Gastrocnemius medialis (tissue), 4 donors: Measurements from ENCODE around the gene RTEL1. TPM values are rescaled to one million over a fixed set of nuclear protein-coding genes. Genes with fewer than 3 reads are reported as not detected.
A peak's percentile ranks its signal among the peaks of the same experiment; 100 is the strongest.

Source experiments
- ATAC-seq, 2 donors: fragments of 150-250 bp; one replicate each; pipeline ENCODE4 v1.9.1; 2016
- DNase-seq, 2 donors: peaks; one replicate each; pipeline ENCODE4 v3.0.0-alpha.2; 2019
- H3K27ac ChIP-seq, 4 donors: fragments of 200-600 bp; sonication (generic); 1 replicate in 1 of 4; 2 replicates in 3 of 4; pipeline ENCODE4 v1.5.1; 2016 to 2018; ENCODE audit warnings: mild to moderate bottlenecking in 2 of 4, moderate library complexity in 1 of 4
- H3K27me3 ChIP-seq, 3 donors: fragments of 200-600 bp; sonication (generic) in 2 of 3; 1 replicate in 1 of 3; 2 replicates in 2 of 3; pipeline versions ENCODE4 v1.5.1 to v1.6.0; 2016 to 2019; ENCODE audit warnings: mild to moderate bottlenecking in 1 of 3, moderate library complexity in 1 of 3
- H3K36me3 ChIP-seq, 2 donors: fragments of 200-600 bp; sonication (generic) in 1 of 2; one replicate each; pipeline ENCODE4 v1.5.1; 2017 to 2018
- H3K4me1 ChIP-seq, 2 donors: fragments of 200-600 bp; sonication (generic) in 1 of 2; one replicate each; pipeline ENCODE4 v1.5.1; 2016 to 2017; ENCODE audit warnings: mild to moderate bottlenecking in 2 of 2
- H3K4me3 ChIP-seq, 4 donors: fragments of 200-600 bp; sonication (generic) in 3 of 4; 1 replicate in 1 of 4; 2 replicates in 3 of 4; pipeline ENCODE4 v1.5.1; 2016 to 2019; ENCODE audit warnings: mild to moderate bottlenecking in 2 of 4
- H3K9me3 ChIP-seq, 3 donors: fragments of 200-600 bp; sonication (generic) in 2 of 3; 1 replicate in 1 of 3; 2 replicates in 2 of 3; pipeline ENCODE4 v1.5.1; 2016 to 2019
- POLR2A ChIP-seq, 2 donors: fragments of 450-650 bp; IDR thresholded peaks; one replicate each; pipeline ENCODE4 v1.6.1; 2017; ENCODE audit warnings: antibody characterized with exemption in 2 of 2, mild to moderate bottlenecking in 2 of 2, moderate library complexity in 2 of 2
- in situ Hi-C, 4 donors: fragments of 200-750 bp; cut with MboI; loops; one replicate each; pipeline versions ENCODE4 v1.15.0 to v1.8.0; 2017; ENCODE audit warnings: low sequenced_read_pairs in 4 of 4
- intact Hi-C: fragments of 100-400 bp; cut with DNase I; formaldehyde crosslinking; loops from one replicate; pipeline ENCODE4 v1.15.1; 2023; ENCODE audit warnings: low total_unique reads
- total RNA-seq, 4 donors: library from RNA; depleted of rRNA; stranded (reverse); fragments of >200 nt; gene quantifications; one replicate each; pipeline versions ENCODE4 v1.1.0 to v1.2.3, GENCODE V29; 2016
- TF ChIP-seq, protein P1 (sequence below), 5 experiments: fragments of 450-650 bp in 3 of 5; fragments of 200-600 bp in 2 of 5; sonication (generic) in 2 of 5; IDR thresholded peaks in 4 of 5; conservative IDR thresholded peaks in 1 of 5; 1 replicate in 4 of 5; 2 replicates in 1 of 5; pipeline ENCODE4 v1.5.1; 2016 to 2019; ENCODE audit warnings: antibody characterized with exemption in 5 of 5, mild to moderate bottlenecking in 3 of 5, moderate library complexity in 3 of 5

The RTEL1 gene
- total RNA-seq, 4 donors from 2014 or later, result 2.4 to 9.1 (median 6.0) TPM

DNA sequence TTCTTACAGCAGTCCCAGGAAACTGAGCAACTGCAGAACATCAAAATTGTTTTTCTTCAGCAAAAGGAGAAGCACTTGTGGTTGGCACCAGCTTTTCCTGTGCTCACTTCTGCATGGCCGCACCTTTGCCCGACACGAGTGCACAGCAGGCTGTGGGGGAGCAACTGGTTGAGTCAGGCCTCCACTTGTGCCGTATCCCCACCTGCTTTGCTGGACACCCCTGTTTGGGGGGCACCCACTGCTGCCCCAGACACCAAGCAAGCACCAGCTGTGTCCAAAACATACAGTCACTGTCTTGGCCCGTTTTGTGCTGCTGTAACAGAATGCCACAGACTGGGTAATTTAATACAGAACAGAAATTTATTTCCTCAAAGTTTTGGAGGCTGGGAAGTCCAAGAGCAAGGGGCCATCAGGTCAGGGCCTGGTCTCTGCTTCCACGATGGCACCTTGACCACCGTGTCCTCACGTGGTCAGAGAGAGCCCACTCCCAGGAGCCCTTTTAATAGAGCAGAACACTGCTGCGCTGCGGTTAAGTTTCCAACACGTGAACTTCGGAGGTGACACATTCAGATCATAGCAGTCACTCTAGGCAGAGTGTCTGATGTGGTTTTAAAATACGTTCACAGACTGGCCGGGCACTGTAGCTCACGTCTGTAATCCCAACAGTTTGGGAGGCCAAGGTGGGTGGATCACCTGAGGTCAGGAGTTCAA lies 22.5 kb upstream of the RTEL1 start:
- intact Hi-C loops, result no loop called here
- in situ Hi-C loops, result loop anchor here in 1 of 4 donors (25.0 kb wide), 1 partner anchor 98 kb away; the partner anchor contains the start of genes PTK6 and SRMS

DNA sequence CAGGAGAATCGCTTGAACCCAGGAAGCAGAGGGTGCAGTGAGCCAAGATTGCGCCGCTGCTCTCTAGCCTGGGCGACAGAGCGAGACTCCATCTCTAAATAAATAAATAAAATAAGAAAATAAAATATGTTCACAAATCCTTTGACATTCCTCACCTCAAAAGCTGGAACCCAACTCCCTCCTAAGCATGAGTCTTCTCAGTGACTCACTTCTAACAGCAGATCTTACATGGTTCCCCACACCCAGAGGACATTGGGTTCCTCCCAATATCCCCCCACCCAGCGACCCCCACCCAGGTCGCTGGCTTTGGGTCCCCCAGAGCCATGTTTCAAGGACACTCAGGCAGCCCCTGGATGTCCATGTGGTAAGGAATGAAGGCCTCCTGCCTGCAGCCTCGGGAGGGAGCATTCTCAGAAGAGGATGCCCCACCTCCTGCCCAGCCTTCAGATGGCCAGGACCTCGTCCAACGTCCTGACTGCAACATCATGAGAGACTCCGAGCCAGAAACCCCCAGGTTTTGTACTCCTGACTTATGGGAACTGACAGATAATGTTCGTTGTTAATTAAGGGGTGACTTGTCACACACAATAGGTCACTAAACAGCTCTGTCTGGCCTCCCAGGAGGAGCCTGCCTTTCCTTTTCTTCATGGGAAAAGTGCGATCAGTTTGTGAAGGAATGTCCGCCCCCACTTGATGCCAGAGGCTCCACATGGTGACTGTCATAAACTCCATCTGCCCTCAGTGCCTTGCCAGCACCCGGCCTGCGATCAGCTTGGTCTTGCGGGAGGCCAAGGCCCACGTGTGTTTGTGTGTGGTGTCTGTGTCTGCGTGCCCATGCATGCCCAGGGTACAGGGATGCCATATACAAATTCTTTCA lies 21.1 kb upstream of the RTEL1 start:
- no peak for ATAC-seq
- no peak for DNase-seq
- no peaks in the 10 kb centered on the region for H3K27me3 ChIP-seq
- intact Hi-C loops, result no loop called here
- H3K4me3 ChIP-seq, result no peak overlapping the region
- in situ Hi-C loops, result loop anchor here in 1 of 4 donors (25.0 kb wide), 1 partner anchor 100 kb away; the partner anchor contains the start of genes PTK6 and SRMS
- H3K36me3 ChIP-seq, result no peaks in the 10 kb centered on the region
- H3K4me1 ChIP-seq, result peaks cover 0 to 5% of the 10 kb centered on the region in 2 donors
- TF ChIP-seq, protein P1, sequence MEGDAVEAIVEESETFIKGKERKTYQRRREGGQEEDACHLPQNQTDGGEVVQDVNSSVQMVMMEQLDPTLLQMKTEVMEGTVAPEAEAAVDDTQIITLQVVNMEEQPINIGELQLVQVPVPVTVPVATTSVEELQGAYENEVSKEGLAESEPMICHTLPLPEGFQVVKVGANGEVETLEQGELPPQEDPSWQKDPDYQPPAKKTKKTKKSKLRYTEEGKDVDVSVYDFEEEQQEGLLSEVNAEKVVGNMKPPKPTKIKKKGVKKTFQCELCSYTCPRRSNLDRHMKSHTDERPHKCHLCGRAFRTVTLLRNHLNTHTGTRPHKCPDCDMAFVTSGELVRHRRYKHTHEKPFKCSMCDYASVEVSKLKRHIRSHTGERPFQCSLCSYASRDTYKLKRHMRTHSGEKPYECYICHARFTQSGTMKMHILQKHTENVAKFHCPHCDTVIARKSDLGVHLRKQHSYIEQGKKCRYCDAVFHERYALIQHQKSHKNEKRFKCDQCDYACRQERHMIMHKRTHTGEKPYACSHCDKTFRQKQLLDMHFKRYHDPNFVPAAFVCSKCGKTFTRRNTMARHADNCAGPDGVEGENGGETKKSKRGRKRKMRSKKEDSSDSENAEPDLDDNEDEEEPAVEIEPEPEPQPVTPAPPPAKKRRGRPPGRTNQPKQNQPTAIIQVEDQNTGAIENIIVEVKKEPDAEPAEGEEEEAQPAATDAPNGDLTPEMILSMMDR (IDR thresholded peaks at IDR 0.05 in 4 of 5, conservative IDR thresholded peaks at IDR 0.05 in 1 of 5), result no peak
- TF ChIP-seq POLR2A (IDR thresholded peaks at IDR 0.05), result no peak
- H3K9me3 ChIP-seq, result no peaks in the 10 kb centered on the region
- no peak overlapping the region for H3K27ac ChIP-seq

More for the DNA sequence above, 22.5 kb upstream of the RTEL1 start:
- no peak overlapping the region for H3K4me3 ChIP-seq
- no peaks in the 10 kb centered on the region for H3K36me3 ChIP-seq
- H3K9me3 ChIP-seq, result no peaks in the 10 kb centered on the region
- peaks cover 0 to 2% of the 10 kb centered on the region in 2 donors for H3K4me1 ChIP-seq
- ATAC-seq (no peak), DNase-seq (no peak)
- H3K27me3 ChIP-seq, result no peaks in the 10 kb centered on the region
- H3K27ac ChIP-seq, result no peak overlapping the region
- TF ChIP-seq, protein P1 (IDR thresholded peaks at IDR 0.05 in 4 of 5, conservative IDR thresholded peaks at IDR 0.05 in 1 of 5), result no peak

DNA sequence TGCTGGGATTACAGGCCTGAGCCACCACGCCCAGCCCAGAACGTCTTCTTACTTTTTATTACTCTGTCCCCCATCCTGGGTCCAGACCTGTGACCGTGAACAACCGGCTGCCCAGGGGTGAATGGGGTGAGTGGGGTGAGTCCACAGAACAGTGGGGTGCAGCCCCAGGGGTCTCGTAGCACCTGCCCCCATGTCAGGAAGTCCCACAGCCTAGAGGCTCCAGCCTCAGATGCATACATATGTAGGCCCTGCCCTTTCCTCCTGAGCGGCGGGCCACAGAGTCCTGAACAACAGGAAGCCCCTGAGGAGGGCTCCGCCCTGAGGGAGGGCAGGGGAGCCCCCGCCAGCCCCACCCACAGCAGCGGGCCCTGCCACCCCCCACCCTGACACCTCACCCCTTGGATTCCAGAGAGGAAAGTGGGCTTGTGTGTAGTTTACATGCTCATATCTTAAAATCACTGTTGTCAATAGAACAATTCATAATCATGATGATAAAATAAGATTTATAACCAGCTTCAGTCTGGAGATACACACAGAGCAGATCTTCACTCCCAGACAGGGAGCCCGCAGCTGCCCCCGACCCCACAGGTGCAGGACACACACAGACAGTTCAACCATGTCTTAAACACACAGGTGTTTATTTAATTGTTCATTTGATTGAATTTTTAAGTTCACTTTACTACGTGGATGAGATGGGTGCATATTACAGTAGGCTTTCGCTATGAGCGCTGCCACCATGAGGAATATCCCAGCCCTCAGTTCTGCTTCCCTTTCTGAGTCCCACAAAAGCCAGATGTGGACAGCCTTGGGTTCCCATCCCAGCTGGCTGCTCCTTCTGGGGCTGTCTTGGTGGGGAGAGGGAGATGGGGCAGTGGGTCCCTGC lies 18.8 kb upstream of the RTEL1 start:
- peaks cover 9 to 10% of the 10 kb centered on the region in 2 donors for H3K4me1 ChIP-seq

More for the DNA sequence above, 18.8 kb upstream of the RTEL1 start:
- Histone ChIP-seq H3K27me3 (no peaks in the 10 kb centered on the region), H3K4me3 (peak overlapping the region in 1 of 4 donors; percentile 60), H3K9me3 (no peaks in the 10 kb centered on the region), H3K36me3 (no peaks in the 10 kb centered on the region), H3K27ac (peak overlapping the region; percentile 64 to 80 (median 77))
- ATAC-seq, result no peak
- in situ Hi-C loops (loop anchor here in 1 of 4 donors (25.0 kb wide), 1 partner anchor 102 kb away; the partner anchor contains the start of genes PTK6 and SRMS), intact Hi-C loops (no loop called here)
- DNase-seq, result no peak
- TF ChIP-seq, protein P1 (IDR thresholded peaks at IDR 0.05 in 4 of 5, conservative IDR thresholded peaks at IDR 0.05 in 1 of 5), result no peak
- TF ChIP-seq POLR2A (IDR thresholded peaks at IDR 0.05), result no peak
